ENCODE results near the gene LINC01488.

Gene LINC01488

DNA sequence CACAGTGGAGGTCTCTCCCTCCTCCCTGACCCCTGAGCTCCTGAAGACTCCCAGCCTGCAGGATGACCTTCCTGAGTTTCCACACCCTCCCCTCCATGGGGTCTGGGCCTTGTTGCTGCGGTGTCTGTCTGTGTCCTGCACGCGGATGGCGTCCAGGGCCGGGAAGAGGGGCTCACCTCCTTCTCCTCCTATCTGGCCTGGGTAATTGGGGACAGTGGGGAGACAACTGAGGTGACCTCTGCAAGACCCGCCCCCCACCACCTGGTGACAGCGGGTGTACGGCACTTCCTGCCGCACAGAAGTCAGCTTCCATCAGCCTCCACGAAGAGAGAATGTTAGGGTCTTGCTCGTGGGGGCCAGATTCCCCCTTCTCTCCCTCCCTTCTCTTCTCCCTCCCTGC is 31.7 kb downstream of the LINC01488 start (continued):
- TF ChIP-seq, protein P1, sequence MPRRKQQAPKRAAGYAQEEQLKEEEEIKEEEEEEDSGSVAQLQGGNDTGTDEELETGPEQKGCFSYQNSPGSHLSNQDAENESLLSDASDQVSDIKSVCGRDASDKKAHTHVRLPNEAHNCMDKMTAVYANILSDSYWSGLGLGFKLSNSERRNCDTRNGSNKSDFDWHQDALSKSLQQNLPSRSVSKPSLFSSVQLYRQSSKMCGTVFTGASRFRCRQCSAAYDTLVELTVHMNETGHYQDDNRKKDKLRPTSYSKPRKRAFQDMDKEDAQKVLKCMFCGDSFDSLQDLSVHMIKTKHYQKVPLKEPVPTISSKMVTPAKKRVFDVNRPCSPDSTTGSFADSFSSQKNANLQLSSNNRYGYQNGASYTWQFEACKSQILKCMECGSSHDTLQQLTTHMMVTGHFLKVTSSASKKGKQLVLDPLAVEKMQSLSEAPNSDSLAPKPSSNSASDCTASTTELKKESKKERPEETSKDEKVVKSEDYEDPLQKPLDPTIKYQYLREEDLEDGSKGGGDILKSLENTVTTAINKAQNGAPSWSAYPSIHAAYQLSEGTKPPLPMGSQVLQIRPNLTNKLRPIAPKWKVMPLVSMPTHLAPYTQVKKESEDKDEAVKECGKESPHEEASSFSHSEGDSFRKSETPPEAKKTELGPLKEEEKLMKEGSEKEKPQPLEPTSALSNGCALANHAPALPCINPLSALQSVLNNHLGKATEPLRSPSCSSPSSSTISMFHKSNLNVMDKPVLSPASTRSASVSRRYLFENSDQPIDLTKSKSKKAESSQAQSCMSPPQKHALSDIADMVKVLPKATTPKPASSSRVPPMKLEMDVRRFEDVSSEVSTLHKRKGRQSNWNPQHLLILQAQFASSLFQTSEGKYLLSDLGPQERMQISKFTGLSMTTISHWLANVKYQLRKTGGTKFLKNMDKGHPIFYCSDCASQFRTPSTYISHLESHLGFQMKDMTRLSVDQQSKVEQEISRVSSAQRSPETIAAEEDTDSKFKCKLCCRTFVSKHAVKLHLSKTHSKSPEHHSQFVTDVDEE (CRISPR knock-in tag; IDR thresholded peaks at IDR 0.05): no peak

DNA sequence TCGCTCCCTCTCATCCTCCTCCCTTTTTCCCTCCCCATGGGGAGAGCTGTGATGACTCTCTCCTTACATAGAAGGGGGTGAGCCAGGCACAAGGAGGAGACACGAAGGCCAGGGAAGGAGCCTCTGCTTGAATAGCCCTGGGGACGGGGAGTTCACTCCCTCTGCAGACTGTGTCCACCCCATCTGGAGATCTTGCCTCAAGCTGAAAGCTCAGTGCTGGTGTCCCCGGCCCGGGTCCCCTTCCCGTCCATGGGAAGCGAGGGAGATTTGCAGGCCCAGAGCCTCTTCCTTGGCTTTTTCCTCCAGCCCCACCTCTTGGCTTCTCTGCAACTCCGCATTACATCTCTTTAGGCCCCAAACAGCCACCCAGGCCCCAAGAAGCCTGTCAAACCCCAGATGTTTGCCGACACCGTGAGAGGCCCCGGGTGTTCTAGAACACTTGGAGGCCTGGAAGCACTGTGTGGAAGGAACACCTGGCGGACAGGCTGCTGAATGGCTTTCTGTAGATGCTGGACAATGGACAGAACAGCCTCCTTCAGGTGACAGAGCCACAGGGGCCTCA is 32.3 kb downstream of the LINC01488 start:
- ATAC-seq: no peak
- TF ChIP-seq ZC3H10 (CRISPR knock-in tag; IDR thresholded peaks at IDR 0.05) (no peak), PPARA (CRISPR knock-in tag; IDR thresholded peaks at IDR 0.05; ENCODE audit: borderline replicate concordance) (no peak), OSR1 (CRISPR knock-in tag; IDR thresholded peaks at IDR 0.05) (no peak), SNAI2 (CRISPR knock-in tag; IDR thresholded peaks at IDR 0.05) (no peak), BACH2 (CRISPR knock-in tag; IDR thresholded peaks at IDR 0.05; ENCODE audit: borderline replicate concordance) (no peak), GLIS3 (CRISPR knock-in tag; IDR thresholded peaks at IDR 0.05) (no peak), ESRRG (CRISPR knock-in tag; IDR thresholded peaks at IDR 0.05) (no peak), ISL1 (CRISPR knock-in tag; IDR thresholded peaks at IDR 0.05) (no peak), TOX (CRISPR knock-in tag; IDR thresholded peaks at IDR 0.05; ENCODE audit: borderline replicate concordance) (no peak), ZFP3 (CRISPR knock-in tag; IDR thresholded peaks at IDR 0.05) (no peak), ARNTL (CRISPR knock-in tag; IDR thresholded peaks at IDR 0.05; ENCODE audit: borderline replicate concordance, low read depth) (no peak), ZFP30 (CRISPR knock-in tag; IDR thresholded peaks at IDR 0.05) (no peak), ZNF8 (CRISPR knock-in tag; IDR thresholded peaks at IDR 0.05) (no peak), RARB (CRISPR knock-in tag; IDR thresholded peaks at IDR 0.05) (no peak)
- TF ChIP-seq, protein P2, sequence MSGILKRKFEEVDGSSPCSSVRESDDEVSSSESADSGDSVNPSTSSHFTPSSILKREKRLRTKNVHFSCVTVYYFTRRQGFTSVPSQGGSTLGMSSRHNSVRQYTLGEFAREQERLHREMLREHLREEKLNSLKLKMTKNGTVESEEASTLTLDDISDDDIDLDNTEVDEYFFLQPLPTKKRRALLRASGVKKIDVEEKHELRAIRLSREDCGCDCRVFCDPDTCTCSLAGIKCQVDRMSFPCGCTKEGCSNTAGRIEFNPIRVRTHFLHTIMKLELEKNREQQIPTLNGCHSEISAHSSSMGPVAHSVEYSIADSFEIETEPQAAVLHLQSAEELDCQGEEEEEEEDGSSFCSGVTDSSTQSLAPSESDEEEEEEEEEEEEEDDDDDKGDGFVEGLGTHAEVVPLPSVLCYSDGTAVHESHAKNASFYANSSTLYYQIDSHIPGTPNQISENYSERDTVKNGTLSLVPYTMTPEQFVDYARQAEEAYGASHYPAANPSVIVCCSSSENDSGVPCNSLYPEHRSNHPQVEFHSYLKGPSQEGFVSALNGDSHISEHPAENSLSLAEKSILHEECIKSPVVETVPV (CRISPR knock-in tag; IDR thresholded peaks at IDR 0.05): no peak
- TF ChIP-seq, protein P3, sequence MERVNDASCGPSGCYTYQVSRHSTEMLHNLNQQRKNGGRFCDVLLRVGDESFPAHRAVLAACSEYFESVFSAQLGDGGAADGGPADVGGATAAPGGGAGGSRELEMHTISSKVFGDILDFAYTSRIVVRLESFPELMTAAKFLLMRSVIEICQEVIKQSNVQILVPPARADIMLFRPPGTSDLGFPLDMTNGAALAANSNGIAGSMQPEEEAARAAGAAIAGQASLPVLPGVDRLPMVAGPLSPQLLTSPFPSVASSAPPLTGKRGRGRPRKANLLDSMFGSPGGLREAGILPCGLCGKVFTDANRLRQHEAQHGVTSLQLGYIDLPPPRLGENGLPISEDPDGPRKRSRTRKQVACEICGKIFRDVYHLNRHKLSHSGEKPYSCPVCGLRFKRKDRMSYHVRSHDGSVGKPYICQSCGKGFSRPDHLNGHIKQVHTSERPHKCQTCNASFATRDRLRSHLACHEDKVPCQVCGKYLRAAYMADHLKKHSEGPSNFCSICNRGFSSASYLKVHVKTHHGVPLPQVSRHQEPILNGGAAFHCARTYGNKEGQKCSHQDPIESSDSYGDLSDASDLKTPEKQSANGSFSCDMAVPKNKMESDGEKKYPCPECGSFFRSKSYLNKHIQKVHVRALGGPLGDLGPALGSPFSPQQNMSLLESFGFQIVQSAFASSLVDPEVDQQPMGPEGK (CRISPR knock-in tag; IDR thresholded peaks at IDR 0.05; ENCODE audit: borderline replicate concordance): no peak
- TF ChIP-seq, protein P1 (CRISPR knock-in tag; IDR thresholded peaks at IDR 0.05): no peak
- TF ChIP-seq, protein P4, sequence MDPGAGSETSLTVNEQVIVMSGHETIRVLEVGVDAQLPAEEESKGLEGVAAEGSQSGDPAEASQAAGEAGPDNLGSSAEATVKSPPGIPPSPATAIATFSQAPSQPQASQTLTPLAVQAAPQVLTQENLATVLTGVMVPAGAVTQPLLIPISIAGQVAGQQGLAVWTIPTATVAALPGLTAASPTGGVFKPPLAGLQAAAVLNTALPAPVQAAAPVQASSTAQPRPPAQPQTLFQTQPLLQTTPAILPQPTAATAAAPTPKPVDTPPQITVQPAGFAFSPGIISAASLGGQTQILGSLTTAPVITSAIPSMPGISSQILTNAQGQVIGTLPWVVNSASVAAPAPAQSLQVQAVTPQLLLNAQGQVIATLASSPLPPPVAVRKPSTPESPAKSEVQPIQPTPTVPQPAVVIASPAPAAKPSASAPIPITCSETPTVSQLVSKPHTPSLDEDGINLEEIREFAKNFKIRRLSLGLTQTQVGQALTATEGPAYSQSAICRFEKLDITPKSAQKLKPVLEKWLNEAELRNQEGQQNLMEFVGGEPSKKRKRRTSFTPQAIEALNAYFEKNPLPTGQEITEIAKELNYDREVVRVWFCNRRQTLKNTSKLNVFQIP (CRISPR knock-in tag; IDR thresholded peaks at IDR 0.05; ENCODE audit: borderline replicate concordance, low read depth): no peak

DNA sequence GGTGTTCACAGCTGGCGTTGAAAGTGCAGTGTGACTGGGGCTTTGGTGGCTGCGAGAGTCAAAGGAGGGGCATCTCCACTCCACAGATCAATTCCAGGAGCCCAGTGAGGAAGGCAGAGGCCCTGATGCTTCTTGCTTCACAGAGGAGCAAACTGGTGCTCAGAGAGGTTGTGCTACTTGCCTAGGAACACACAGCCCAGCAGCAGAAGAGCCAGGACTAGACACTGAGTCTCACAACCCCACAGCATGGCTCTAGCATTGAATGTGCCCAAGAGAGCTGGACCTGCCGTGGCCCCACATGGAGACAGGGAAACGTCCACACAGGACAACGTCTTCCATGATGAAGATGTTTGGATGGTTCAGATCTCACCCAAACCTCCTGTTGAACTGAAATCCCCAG is 33.3 kb downstream of the LINC01488 start:
- no peak for TF ChIP-seq TOX (CRISPR knock-in tag; IDR thresholded peaks at IDR 0.05; ENCODE audit: borderline replicate concordance)
- TF ChIP-seq RARB (CRISPR knock-in tag; IDR thresholded peaks at IDR 0.05): no peak
- TF ChIP-seq ZC3H10 (CRISPR knock-in tag; IDR thresholded peaks at IDR 0.05): no peak
- no peak for TF ChIP-seq OSR1 (CRISPR knock-in tag; IDR thresholded peaks at IDR 0.05)
- TF ChIP-seq, protein P4 (CRISPR knock-in tag; IDR thresholded peaks at IDR 0.05; ENCODE audit: borderline replicate concordance, low read depth): no peak
- no peak for TF ChIP-seq SNAI2 (CRISPR knock-in tag; IDR thresholded peaks at IDR 0.05)
- TF ChIP-seq ISL1 (CRISPR knock-in tag; IDR thresholded peaks at IDR 0.05): no peak
- TF ChIP-seq, protein P3 (CRISPR knock-in tag; IDR thresholded peaks at IDR 0.05; ENCODE audit: borderline replicate concordance): no peak
- no peak for ATAC-seq
